WTC11 (cell line): ENCODE results near the gene ALOX12B. TPM values are rescaled to one million over a fixed set of nuclear protein-coding genes. Genes with fewer than 3 reads are reported as not detected.

Experiments used
- ATAC-seq: fragments of 200-7000 bp; cut with Tn5 transposase; 2 replicates; pipeline ENCODE4 v1.10.0; 2021; ENCODE audit warnings: mild to moderate bottlenecking, moderate library complexity
- CTCF ChIA-PET: fragments of 300-600 bp; sonication (Branson Sonifier 250); formaldehyde crosslinking; loops from one replicate; lab custom pipeline; 2021; ENCODE audit warnings: antibody characterized with exemption; lab: Charles Lee
- POLR2A ChIA-PET: fragments of 350-600 bp; sonication (Branson Sonifier 250); formaldehyde crosslinking; loops from one replicate; lab custom pipeline; 2021; ENCODE audit warnings: antibody characterized with exemption; lab: Charles Lee
- DNase-seq: peaks from one replicate; pipeline ENCODE4 v3.0.0; 2021; ENCODE audit warnings: low spot score
- H3K27ac Mint-ChIP-seq: 2 replicates; pipeline ENCODE4 v1.8.0; 2021; ENCODE audit warnings: mixed read lengths
- H3K27me3 Mint-ChIP-seq: 2 replicates; pipeline ENCODE4 v1.8.0; 2021; ENCODE audit warnings: low read depth, mild to moderate bottlenecking, moderate library complexity, mixed read lengths
- H3K36me3 Mint-ChIP-seq: 2 replicates; pipeline ENCODE4 v1.8.0; 2021; ENCODE audit warnings: mixed read lengths
- H3K4me1 Mint-ChIP-seq: 2 replicates; pipeline ENCODE4 v1.8.0; 2022; ENCODE audit warnings: mixed read lengths
- H3K4me3 Mint-ChIP-seq: 2 replicates; pipeline ENCODE4 v1.8.0; 2021; ENCODE audit warnings: mild to moderate bottlenecking, moderate library complexity, mixed read lengths
- H3K9me3 Mint-ChIP-seq: 2 replicates; pipeline ENCODE4 v1.8.0; 2021; ENCODE audit warnings: mixed read lengths
- ESRRA ChIP-seq: sonication (generic); formaldehyde crosslinking; IDR thresholded peaks from 2 replicates; pipeline ENCODE4 v1.8.1; 2022; ENCODE audit warnings: mild to moderate bottlenecking, missing genetic modification reagents, borderline replicate concordance
- GABPB1 ChIP-seq: sonication (generic); formaldehyde crosslinking; IDR thresholded peaks from 2 replicates; pipeline ENCODE4 v1.8.1; 2023; ENCODE audit warnings: mild to moderate bottlenecking, missing genetic modification reagents
- HMGA2 ChIP-seq: fragments of 250-450 bp; sonication (Bioruptor Pico); IDR thresholded peaks from 2 replicates; pipeline ENCODE4 v1.4.0; 2021; ENCODE audit warnings: mild to moderate bottlenecking, moderate library complexity
- IRF2 ChIP-seq: sonication (generic); formaldehyde crosslinking; IDR thresholded peaks from 2 replicates; pipeline ENCODE4 v1.8.0; 2022; ENCODE audit warnings: low read depth, missing genetic modification reagents, borderline replicate concordance
- NFATC4 ChIP-seq: fragments of 250-450 bp; sonication (Bioruptor Pico); IDR thresholded peaks from 2 replicates; pipeline ENCODE4 v1.9.0; 2021; ENCODE audit warnings: mild to moderate bottlenecking
- TCF7 ChIP-seq: sonication (generic); formaldehyde crosslinking; IDR thresholded peaks from 2 replicates; pipeline ENCODE4 v1.8.0; 2022; ENCODE audit warnings: mild to moderate bottlenecking, low read depth, missing genetic modification reagents, moderate library complexity
- TEAD4 ChIP-seq: sonication (generic); formaldehyde crosslinking; IDR thresholded peaks from 2 replicates; pipeline ENCODE4 v1.8.0; 2022; ENCODE audit warnings: mild to moderate bottlenecking, missing genetic modification reagents
- ZBTB21 ChIP-seq: sonication (generic); formaldehyde crosslinking; IDR thresholded peaks from 2 replicates; pipeline ENCODE4 v1.8.1; 2023; ENCODE audit warnings: mild to moderate bottlenecking, missing genetic modification reagents, borderline replicate concordance
- ZNF232 ChIP-seq: sonication (generic); formaldehyde crosslinking; IDR thresholded peaks from 2 replicates; pipeline ENCODE4 v1.8.0; 2022; ENCODE audit warnings: mild to moderate bottlenecking, missing genetic modification reagents
- total RNA-seq: library from RNA; stranded (reverse); gene quantifications from 3 replicates; pipeline ENCODE4 v1.2.3, GENCODE V29; 2021
- TF ChIP-seq, protein P1 (sequence below): fragments of 250-450 bp; sonication (Bioruptor Pico); IDR thresholded peaks from 2 replicates; pipeline ENCODE4 v2.1.2; 2022; ENCODE audit warnings: mild to moderate bottlenecking, moderate library complexity
- TF ChIP-seq, protein P2 (sequence below): sonication (generic); formaldehyde crosslinking; IDR thresholded peaks from 2 replicates; pipeline ENCODE4 v1.8.0; 2022; ENCODE audit warnings: mild to moderate bottlenecking, missing genetic modification reagents
- TF ChIP-seq, protein P3 (sequence below): fragments of 250-450 bp; sonication (Bioruptor Pico); IDR thresholded peaks from 2 replicates; pipeline ENCODE4 v1.9.0; 2021; ENCODE audit warnings: mild to moderate bottlenecking
- TF ChIP-seq, protein P4 (sequence below): sonication (generic); formaldehyde crosslinking; IDR thresholded peaks from 2 replicates; pipeline ENCODE4 v1.8.1; 2023; ENCODE audit warnings: mild to moderate bottlenecking, moderate library complexity, missing genetic modification reagents
- TF ChIP-seq, protein P5 (sequence below): sonication (generic); formaldehyde crosslinking; IDR thresholded peaks from 2 replicates; pipeline ENCODE4 v1.8.1; 2023; ENCODE audit warnings: mild to moderate bottlenecking, missing genetic modification reagents, moderate library complexity
- TF ChIP-seq, protein P6 (sequence below): sonication (generic); formaldehyde crosslinking; IDR thresholded peaks from 2 replicates; pipeline ENCODE4 v1.8.0; 2022; ENCODE audit warnings: mild to moderate bottlenecking, missing genetic modification reagents

The ALOX12B gene
- total RNA-seq, 1 experiment from 2014 or later, result 0.72 TPM

DNA sequence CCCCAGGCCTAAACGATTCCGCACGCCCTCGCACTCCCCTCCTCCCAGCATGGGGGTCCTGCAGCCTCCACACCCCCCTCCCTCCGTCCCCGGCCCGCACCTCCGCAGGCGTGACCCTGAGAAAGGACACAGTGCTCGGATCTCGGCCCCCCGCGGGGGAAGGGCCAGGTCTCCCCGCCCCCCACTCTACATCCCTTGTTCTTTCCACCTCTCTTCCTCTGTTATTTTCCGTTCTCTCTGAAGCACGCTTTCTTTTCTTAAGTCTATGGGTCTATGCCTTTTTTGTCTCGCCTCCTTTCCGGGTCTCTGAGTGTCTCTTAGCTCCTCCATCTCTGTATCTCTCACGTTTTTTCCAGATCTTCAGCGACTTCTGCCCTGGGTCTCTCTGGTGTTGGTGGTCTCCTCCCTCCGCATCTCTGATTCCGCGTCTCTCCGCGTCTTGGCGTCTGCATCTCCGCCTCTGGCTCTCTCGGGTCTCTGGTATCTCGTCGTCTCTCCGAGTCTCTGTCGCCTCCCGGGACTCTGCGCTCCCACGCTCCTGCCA, 38.5 kb upstream of the ALOX12B start:
- no peak for ATAC-seq
- H3K4me3 Mint-ChIP-seq, result peak overlapping the region; percentile 85
- peaks cover 20% of the 10 kb centered on the region for H3K4me1 Mint-ChIP-seq
- H3K9me3 Mint-ChIP-seq, result no peaks in the 10 kb centered on the region
- DNase-seq, result peak; percentile 74
- ChIA-PET CTCF (interaction anchor here (0.6 to 1.6 kb wide), 8 partner anchors 11 to 1215 kb away, joined by 3 to 7 read pairs (median 4); no protein-coding TSS in a partner anchor), POLR2A (no interaction called here)
- TF ChIP-seq TEAD4 (CRISPR knock-in tag) (no peak), IRF2 (CRISPR knock-in tag) (no peak), ZNF232 (no peak), ESRRA (CRISPR knock-in tag) (no peak), TCF7 (CRISPR knock-in tag) (no peak)
- TF ChIP-seq, protein P1, sequence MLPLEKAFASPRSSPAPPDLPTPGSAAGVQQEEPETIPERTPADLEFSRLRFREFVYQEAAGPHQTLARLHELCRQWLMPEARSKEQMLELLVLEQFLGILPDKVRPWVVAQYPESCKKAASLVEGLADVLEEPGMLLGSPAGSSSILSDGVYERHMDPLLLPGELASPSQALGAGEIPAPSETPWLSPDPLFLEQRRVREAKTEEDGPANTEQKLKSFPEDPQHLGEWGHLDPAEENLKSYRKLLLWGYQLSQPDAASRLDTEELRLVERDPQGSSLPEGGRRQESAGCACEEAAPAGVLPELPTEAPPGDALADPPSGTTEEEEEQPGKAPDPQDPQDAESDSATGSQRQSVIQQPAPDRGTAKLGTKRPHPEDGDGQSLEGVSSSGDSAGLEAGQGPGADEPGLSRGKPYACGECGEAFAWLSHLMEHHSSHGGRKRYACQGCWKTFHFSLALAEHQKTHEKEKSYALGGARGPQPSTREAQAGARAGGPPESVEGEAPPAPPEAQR (CRISPR knock-in tag), result no peak
- TF ChIP-seq, protein P2, sequence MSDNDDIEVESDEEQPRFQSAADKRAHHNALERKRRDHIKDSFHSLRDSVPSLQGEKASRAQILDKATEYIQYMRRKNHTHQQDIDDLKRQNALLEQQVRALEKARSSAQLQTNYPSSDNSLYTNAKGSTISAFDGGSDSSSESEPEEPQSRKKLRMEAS (CRISPR knock-in tag), result no peak
- no peak overlapping the region; the same call in 1 of the 2 replicates for H3K27ac Mint-ChIP-seq
- H3K36me3 Mint-ChIP-seq, result no peaks in the 10 kb centered on the region
- peaks cover 78% of the 10 kb centered on the region for H3K27me3 Mint-ChIP-seq

DNA sequence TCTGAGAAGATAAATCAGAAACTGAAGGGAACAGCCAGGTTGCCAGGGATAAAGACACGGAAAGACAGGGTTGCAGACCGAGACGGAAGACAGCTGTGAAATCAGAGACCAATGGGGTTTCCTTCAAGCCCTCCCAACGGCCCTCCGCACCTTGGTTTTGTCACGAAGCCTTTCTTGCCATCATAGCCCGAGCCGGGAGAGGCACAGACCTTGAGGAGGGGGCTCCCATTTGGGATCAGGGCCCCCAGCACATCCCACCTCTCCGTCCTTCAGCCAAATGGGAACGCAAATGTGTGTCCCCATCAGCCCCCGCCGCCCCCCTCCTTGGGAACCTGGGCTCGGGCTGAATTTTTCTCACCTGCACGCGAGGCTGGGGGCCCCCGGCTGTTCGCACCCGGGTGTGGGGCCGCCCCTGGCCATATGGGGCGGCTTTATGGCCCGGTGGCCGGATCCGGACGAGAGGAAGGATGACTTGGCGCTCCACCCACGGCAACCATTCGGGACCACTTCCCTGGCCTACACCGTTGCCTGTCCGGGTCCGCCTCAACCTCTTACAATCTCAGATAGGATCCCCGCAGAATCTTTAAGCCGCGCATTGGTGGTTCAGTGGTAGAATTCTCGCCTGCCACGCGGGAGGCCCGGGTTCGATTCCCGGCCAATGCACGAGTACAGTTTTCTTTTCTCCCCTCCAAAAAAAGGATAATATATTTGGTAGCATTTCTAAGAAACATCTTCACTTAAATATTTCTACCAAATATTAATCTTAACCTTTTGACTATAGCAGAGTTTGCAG, 37.8 kb upstream of the ALOX12B start:
- Mint-ChIP-seq H3K4me1 (peaks cover 20% of the 10 kb centered on the region), H3K27ac (no peak overlapping the region), H3K4me3 (peak overlapping the region; percentile 85), H3K36me3 (no peaks in the 10 kb centered on the region), H3K9me3 (no peaks in the 10 kb centered on the region), H3K27me3 (peaks cover 81% of the 10 kb centered on the region)
- TF ChIP-seq, protein P3, sequence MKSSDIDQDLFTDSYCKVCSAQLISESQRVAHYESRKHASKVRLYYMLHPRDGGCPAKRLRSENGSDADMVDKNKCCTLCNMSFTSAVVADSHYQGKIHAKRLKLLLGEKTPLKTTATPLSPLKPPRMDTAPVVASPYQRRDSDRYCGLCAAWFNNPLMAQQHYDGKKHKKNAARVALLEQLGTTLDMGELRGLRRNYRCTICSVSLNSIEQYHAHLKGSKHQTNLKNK (CRISPR knock-in tag), result no peak
- TF ChIP-seq HMGA2 (CRISPR knock-in tag) (0 out of 2 replicates have a peak, but pooled peaks have one; percentile 3), NFATC4 (CRISPR knock-in tag) (no peak), ZBTB21 (CRISPR knock-in tag) (0 out of 2 replicates have a peak, but pooled peaks have one; percentile 31), GABPB1 (CRISPR knock-in tag) (0 out of 2 replicates have a peak, but pooled peaks have one; percentile 39)
- TF ChIP-seq, protein P4, sequence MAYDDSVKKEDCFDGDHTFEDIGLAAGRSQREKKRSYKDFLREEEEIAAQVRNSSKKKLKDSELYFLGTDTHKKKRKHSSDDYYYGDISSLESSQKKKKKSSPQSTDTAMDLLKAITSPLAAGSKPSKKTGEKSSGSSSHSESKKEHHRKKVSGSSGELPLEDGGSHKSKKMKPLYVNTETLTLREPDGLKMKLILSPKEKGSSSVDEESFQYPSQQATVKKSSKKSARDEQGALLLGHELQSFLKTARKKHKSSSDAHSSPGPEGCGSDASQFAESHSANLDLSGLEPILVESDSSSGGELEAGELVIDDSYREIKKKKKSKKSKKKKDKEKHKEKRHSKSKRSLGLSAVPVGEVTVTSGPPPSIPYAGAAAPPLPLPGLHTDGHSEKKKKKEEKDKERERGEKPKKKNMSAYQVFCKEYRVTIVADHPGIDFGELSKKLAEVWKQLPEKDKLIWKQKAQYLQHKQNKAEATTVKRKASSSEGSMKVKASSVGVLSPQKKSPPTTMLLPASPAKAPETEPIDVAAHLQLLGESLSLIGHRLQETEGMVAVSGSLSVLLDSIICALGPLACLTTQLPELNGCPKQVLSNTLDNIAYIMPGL, result peak; percentile 78; the same call in 1 of the 2 replicates
- TF ChIP-seq, protein P5, sequence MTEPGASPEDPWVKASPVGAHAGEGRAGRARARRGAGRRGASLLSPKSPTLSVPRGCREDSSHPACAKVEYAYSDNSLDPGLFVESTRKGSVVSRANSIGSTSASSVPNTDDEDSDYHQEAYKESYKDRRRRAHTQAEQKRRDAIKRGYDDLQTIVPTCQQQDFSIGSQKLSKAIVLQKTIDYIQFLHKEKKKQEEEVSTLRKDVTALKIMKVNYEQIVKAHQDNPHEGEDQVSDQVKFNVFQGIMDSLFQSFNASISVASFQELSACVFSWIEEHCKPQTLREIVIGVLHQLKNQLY (CRISPR knock-in tag), result no peak
- TF ChIP-seq, protein P6, sequence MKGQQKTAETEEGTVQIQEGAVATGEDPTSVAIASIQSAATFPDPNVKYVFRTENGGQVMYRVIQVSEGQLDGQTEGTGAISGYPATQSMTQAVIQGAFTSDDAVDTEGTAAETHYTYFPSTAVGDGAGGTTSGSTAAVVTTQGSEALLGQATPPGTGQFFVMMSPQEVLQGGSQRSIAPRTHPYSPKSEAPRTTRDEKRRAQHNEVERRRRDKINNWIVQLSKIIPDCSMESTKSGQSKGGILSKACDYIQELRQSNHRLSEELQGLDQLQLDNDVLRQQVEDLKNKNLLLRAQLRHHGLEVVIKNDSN (CRISPR knock-in tag), result no peak
- ChIA-PET CTCF (interaction anchor here (0.8 to 9.8 kb wide), 5 partner anchors 15 to 64 kb away, joined by 3 to 118 read pairs (median 7); no protein-coding TSS in a partner anchor), POLR2A (interaction anchor here (1.0 to 1.9 kb wide), 4 partner anchors 27 to 65 kb away, joined by 4 to 7 read pairs (median 4); partner anchors contain the start of genes BORCS6 and PER1)
- ATAC-seq (peak; percentile 1), DNase-seq (peak; percentile 86)
